Endothelial cell of umbilical vein (primary cell): ENCODE measurements around the gene PPP1R26. TPM values are rescaled to one million over a fixed set of nuclear protein-coding genes. Genes with fewer than 3 reads are reported as not detected.

Source experiments
- BruUV-seq: library from RNA; stranded (reverse); fragments of 400-500 nt; replicated peaks from 2 replicates; lab custom pipeline; 2021; lab: Mats Ljungman, UMichigan
- CTCF ChIA-PET: fragments of 300-600, 350-600 bp; sonication (Branson Sonifier 250); formaldehyde crosslinking; loops from one replicate; lab custom pipeline; 2021; ENCODE audit warnings: antibody characterized with exemption, inconsistent platforms; lab: Charles Lee
- POLR2A ChIA-PET: fragments of 300-600, 350-600 bp; sonication (Branson Sonifier 250); formaldehyde crosslinking; loops from one replicate; lab custom pipeline; 2021; ENCODE audit warnings: antibody characterized with exemption, inconsistent platforms; lab: Charles Lee
- DNase-seq: peaks from one replicate; pipeline ENCODE4 v3.0.0-alpha.2; 2011; ENCODE audit warnings: low read depth, low spot score
- FAIRE-seq: peaks from 2 replicates; lab custom pipeline; 2011; peaks lifted over from hg19 to GRCh38; lab: Jason Lieb, UNC
- H2AFZ ChIP-seq: 2 replicates; pipeline ENCODE4 v1.6.0; 2012; ENCODE audit warnings: low read depth, low read length, control low read depth, inconsistent platforms
- H3K27ac ChIP-seq: 2 replicates; pipeline ENCODE4 v1.5.1; 2011; ENCODE audit warnings: low read depth, mild to moderate bottlenecking, control low read depth, low read length, moderate library complexity; ENCODE audit not compliant: insufficient read depth
- H3K27me3 ChIP-seq, 2 experiments: 2 replicates each; pipeline versions ENCODE4 v1.6.0 to v1.6.1; 2011; ENCODE audit warnings: low read length in 2 of 2, mixed read lengths in 1 of 2; ENCODE audit not compliant: control insufficient read depth in 2 of 2, insufficient read depth in 2 of 2
- H3K36me3 ChIP-seq, 2 experiments: 2 replicates in 1 of 2; 3 replicates in 1 of 2; pipeline ENCODE4 v1.5.1; 2011; ENCODE audit warnings: low read length in 2 of 2, mild to moderate bottlenecking in 1 of 2, moderate library complexity in 1 of 2; ENCODE audit not compliant: control insufficient read depth in 2 of 2, insufficient read depth in 2 of 2; ENCODE audit errors: extremely low read depth in 1 of 2
- H3K4me1 ChIP-seq: 3 replicates; pipeline ENCODE4 v1.5.1; 2011; ENCODE audit warnings: mild to moderate bottlenecking, low read length; ENCODE audit not compliant: control insufficient read depth, insufficient read depth; ENCODE audit errors: extremely low read depth
- H3K4me2 ChIP-seq: 2 replicates; pipeline ENCODE4 v1.6.1; 2011; ENCODE audit warnings: low read length, control low read depth, mixed read lengths; ENCODE audit not compliant: insufficient read depth
- H3K4me3 ChIP-seq, 3 experiments: fragments of 200-600 bp in 1 of 3; sonication (generic), shearing (Covaris generic) in 1 of 3; replicated peaks in 1 of 3; 2 replicates each; pipeline ENCODE4 v1.5.1; 2011 to 2016; ENCODE audit warnings: control low read depth in 3 of 3, low read length in 3 of 3, mild to moderate bottlenecking in 2 of 3, inconsistent platforms in 1 of 3, low read depth in 1 of 3, moderate library complexity in 1 of 3; ENCODE audit not compliant: insufficient read depth in 1 of 3
- H3K79me2 ChIP-seq: 2 replicates; pipeline ENCODE4 v1.6.0; 2012; ENCODE audit warnings: low read length, inconsistent platforms; ENCODE audit not compliant: control insufficient read depth, insufficient read depth
- H3K9ac ChIP-seq: replicated peaks from 2 replicates; pipeline ENCODE3; 2011; ENCODE audit warnings: low read length, control low read depth; ENCODE audit not compliant: insufficient read depth; ENCODE audit errors: extremely low read depth
- H3K9me1 ChIP-seq: replicated peaks from 3 replicates; pipeline ENCODE4 v1.6.0; 2011; ENCODE audit warnings: mild to moderate bottlenecking, low read length; ENCODE audit not compliant: control insufficient read depth, insufficient read depth; ENCODE audit errors: extremely low read depth
- H3K9me3 ChIP-seq: replicated peaks from 2 replicates; pipeline ENCODE4 v1.5.1; 2012; ENCODE audit warnings: low read length, inconsistent platforms; ENCODE audit not compliant: control insufficient read depth, insufficient read depth
- H4K20me1 ChIP-seq: replicated peaks from 2 replicates; pipeline ENCODE3; 2011; ENCODE audit warnings: mild to moderate bottlenecking, low read length; ENCODE audit not compliant: control insufficient read depth, insufficient read depth; ENCODE audit errors: extremely low read depth
- EZH2 ChIP-seq: IDR thresholded peaks from 2 replicates; pipeline ENCODE4 v1.6.1; 2012; ENCODE audit warnings: borderline replicate concordance, low read depth, mild to moderate bottlenecking, moderate library complexity, low read length, inconsistent platforms; ENCODE audit not compliant: severe bottlenecking
- FOS ChIP-seq: IDR thresholded peaks from 2 replicates; pipeline ENCODE4 v1.6.1; 2011; ENCODE audit warnings: mild to moderate bottlenecking, low read length, moderate library complexity, borderline replicate concordance; ENCODE audit not compliant: insufficient read depth
- GATA2 ChIP-seq: IDR thresholded peaks from 2 replicates; pipeline ENCODE4 v1.7.0; 2011; ENCODE audit warnings: low read depth, mild to moderate bottlenecking, moderate library complexity, mixed read lengths, low read length; ENCODE audit not compliant: insufficient read length, insufficient read depth
- JUN ChIP-seq: IDR thresholded peaks from 2 replicates; pipeline ENCODE4 v1.6.1; 2011; ENCODE audit warnings: borderline replicate concordance, low read depth; ENCODE audit not compliant: insufficient read length, insufficient read depth
- POLR2AphosphoS5 ChIP-seq: IDR thresholded peaks from 2 replicates; pipeline ENCODE4 v1.6.1; 2012; ENCODE audit warnings: low read depth, mild to moderate bottlenecking, control low read depth, low read length, moderate library complexity; ENCODE audit not compliant: insufficient read depth
- dilution Hi-C: fragments of 300-500 bp; cut with MboI; formaldehyde crosslinking; loops from one replicate; pipeline ENCODE4 v1.15.0; 2019; ENCODE audit warnings: low sequenced_read_pairs; ENCODE audit not compliant: extremely low pct_ligation_motif_present
- intact Hi-C: fragments of 100-400 bp; cut with micrococcal nuclease; formaldehyde crosslinking; loops from one replicate; pipeline ENCODE4 v1.10.0; 2022
- polyA plus RNA-seq, 4 experiments: library from polyadenylated mRNA; depleted of rRNA in 3 of 4; stranded (reverse) in 3 of 4; unstranded in 1 of 4; fragments of >200 nt; gene quantifications; 2 replicates each; pipeline versions ENCODE4 v1.2.1 to v1.2.3, GENCODE V29; 2011 to 2012; ENCODE audit warnings: missing spikeins in 1 of 4
- total RNA-seq: library from RNA; stranded (reverse); gene quantifications from 2 replicates; pipeline ENCODE4 v1.2.3, GENCODE V29; 2021
- TF ChIP-seq, protein P1 (sequence below): IDR thresholded peaks from 2 replicates; pipeline ENCODE4 v1.6.1; 2011; ENCODE audit not compliant: insufficient read depth, insufficient read length

PPP1R26 gene
- total and polyA plus RNA-seq, 2 donors (not counting 3 experiments of a cell fraction or from before 2014, with no cell fraction given): 5.9 to 16.9 TPM

DNA sequence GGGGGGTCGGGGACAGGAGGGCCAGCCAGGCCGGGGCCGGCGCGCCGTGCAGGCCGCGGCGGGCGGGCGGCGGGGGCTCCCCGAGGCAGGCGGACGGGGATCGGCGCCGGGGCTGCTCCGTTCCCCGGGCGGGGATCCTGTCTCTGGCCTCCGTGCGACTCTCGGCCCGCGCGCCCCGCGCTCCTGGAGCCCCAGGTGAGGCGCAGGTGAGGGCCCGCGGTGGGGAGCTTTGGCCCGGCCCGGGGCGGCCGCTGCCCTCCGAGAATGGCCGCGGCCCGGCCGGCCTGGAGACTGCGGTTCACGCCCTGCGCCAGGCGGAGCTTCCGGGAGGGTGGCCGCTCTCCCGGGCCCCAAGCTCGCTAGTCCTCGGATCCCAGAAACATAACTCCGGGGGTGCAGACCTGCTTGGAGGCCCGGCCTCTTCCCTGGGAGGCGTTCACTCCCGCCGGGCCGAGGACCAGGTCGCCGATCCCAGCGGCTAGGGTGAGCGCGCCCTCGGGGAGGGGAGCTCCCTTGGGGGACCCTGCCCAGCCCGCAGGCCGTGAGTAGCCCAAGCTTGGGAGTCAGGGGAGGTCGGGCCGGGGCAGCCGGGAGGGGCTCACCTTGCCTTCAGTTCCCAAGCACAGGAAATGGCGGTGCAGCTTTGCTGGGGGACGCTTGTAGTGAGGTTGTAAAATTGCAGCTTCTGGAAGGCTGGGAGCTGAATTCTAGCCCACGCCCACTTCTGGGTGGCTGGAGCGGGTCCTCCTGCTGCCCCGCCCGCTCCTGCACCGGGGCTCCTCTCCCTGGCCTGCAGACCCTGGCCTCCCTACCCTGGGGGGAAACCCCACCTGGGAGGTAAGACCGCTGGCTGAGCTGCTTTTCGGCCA is 723 bp downstream of the PPP1R26 start:
- peak overlapping the region; percentile 15 to 78 (median 28) for H3K4me3 ChIP-seq
- intact Hi-C loops (loop anchor here (1.0 kb wide), 1 partner anchor 19 kb away; a partner anchor contains a TSS), dilution Hi-C loops (no loop called here)
- no peaks in the 10 kb centered on the region for H3K79me2 ChIP-seq
- TF ChIP-seq, protein P1, sequence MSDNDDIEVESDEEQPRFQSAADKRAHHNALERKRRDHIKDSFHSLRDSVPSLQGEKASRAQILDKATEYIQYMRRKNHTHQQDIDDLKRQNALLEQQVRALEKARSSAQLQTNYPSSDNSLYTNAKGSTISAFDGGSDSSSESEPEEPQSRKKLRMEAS: no peak
- TF ChIP-seq FOS (no peak), POLR2AphosphoS5 (no peak), JUN (no peak), EZH2 (no peak), GATA2 (no peak)
- H3K9ac ChIP-seq: peak overlapping the region; percentile 12
- no peaks in the 10 kb centered on the region for H3K27me3 ChIP-seq
- DNase-seq: peak; percentile 26
- H3K36me3 ChIP-seq: peaks cover 0 to 12% of the 10 kb centered on the region in 2 experiments
- peak overlapping the region; percentile 32 for H2AFZ ChIP-seq
- H4K20me1 ChIP-seq: no peaks in the 10 kb centered on the region
- H3K9me3 ChIP-seq: no peaks in the 10 kb centered on the region
- H3K4me1 ChIP-seq: peaks cover 7% of the 10 kb centered on the region
- no peak for FAIRE-seq
- no TSS peak for BruUV-seq
- H3K4me2 ChIP-seq: peak overlapping the region; percentile 41
- ChIA-PET CTCF (interaction anchor here (1.2 to 1.9 kb wide), 4 partner anchors 11 to 25 kb away, joined by 4 to 11 read pairs (median 7); partner anchors contain the start of gene MRPS2), POLR2A (no interaction called here)
- no peak overlapping the region for H3K27ac ChIP-seq
- no peaks in the 10 kb centered on the region for H3K9me1 ChIP-seq
